Fibroblast of lung (primary cell): ENCODE results near the gene CADPS. TPM values are rescaled to one million over a fixed set of nuclear protein-coding genes. Genes with fewer than 3 reads are reported as not detected.

Experiments used
- DNase-seq, 2 donors: peaks; one replicate each; pipeline versions ENCODE4 v3.0.0 to v3.0.0-alpha.2; 2010; ENCODE audit warnings: low read depth in 2 of 2
- H2AFZ ChIP-seq: 2 replicates; pipeline ENCODE4 v1.5.1; 2012; ENCODE audit warnings: low read length, control low read depth, inconsistent platforms
- H3K27ac ChIP-seq: 2 replicates; pipeline ENCODE4 v1.5.1; 2011; ENCODE audit warnings: low read length, control low read depth; ENCODE audit not compliant: insufficient read depth
- H3K27me3 ChIP-seq: 2 replicates; pipeline ENCODE4 v1.5.1; 2011; ENCODE audit warnings: mild to moderate bottlenecking, low read length; ENCODE audit not compliant: control insufficient read depth, insufficient read depth
- H3K36me3 ChIP-seq: 2 replicates; pipeline ENCODE4 v1.5.1; 2011; ENCODE audit warnings: low read length; ENCODE audit not compliant: control insufficient read depth, insufficient read depth
- H3K4me1 ChIP-seq: 2 replicates; pipeline ENCODE4 v1.5.1; 2011; ENCODE audit warnings: low read length; ENCODE audit not compliant: control insufficient read depth, insufficient read depth; ENCODE audit errors: extremely low read depth
- H3K4me2 ChIP-seq: 2 replicates; pipeline ENCODE4 v1.5.1; 2011; ENCODE audit warnings: low read length, control low read depth; ENCODE audit not compliant: insufficient read depth; ENCODE audit errors: extremely low read depth
- H3K4me3 ChIP-seq, 4 experiments: fragments of 200-600 bp in 1 of 4; sonication (generic) in 1 of 4; replicated peaks in 1 of 4; 2 replicates each; pipeline ENCODE4 v1.5.1; 2011 to 2016; ENCODE audit warnings: low read length in 4 of 4, low read depth in 3 of 4, mild to moderate bottlenecking in 3 of 4, control low read depth in 2 of 4, inconsistent platforms in 1 of 4, mixed read lengths in 1 of 4; ENCODE audit not compliant: insufficient read depth in 1 of 4; ENCODE audit errors: control extremely low read depth in 1 of 4
- H3K79me2 ChIP-seq: 2 replicates; pipeline ENCODE4 v1.5.1; 2012; ENCODE audit warnings: mild to moderate bottlenecking, low read length, inconsistent platforms; ENCODE audit not compliant: control insufficient read depth, insufficient read depth
- H3K9ac ChIP-seq: 2 replicates; pipeline ENCODE4 v1.5.1; 2011; ENCODE audit warnings: mild to moderate bottlenecking, low read length, control low read depth; ENCODE audit not compliant: insufficient read depth
- H3K9me3 ChIP-seq: 2 replicates; pipeline ENCODE4 v1.5.1; 2012; ENCODE audit warnings: low read depth, low read length; ENCODE audit not compliant: control insufficient read depth, insufficient read depth
- H4K20me1 ChIP-seq: 2 replicates; pipeline ENCODE4 v1.5.1; 2011; ENCODE audit warnings: low read length; ENCODE audit not compliant: control insufficient read depth, insufficient read depth; ENCODE audit errors: extremely low read depth
- CTCF ChIP-seq, 2 donors: IDR thresholded peaks in 1 of 2; conservative IDR thresholded peaks in 1 of 2; 1 replicate in 1 of 2; 2 replicates in 1 of 2; pipeline ENCODE4 v1.5.1; 2011 to 2012; ENCODE audit warnings: low read length in 2 of 2, control low read depth in 1 of 2, inconsistent platforms in 1 of 2, low read depth in 1 of 2, mild to moderate bottlenecking in 1 of 2
- EZH2 ChIP-seq: IDR thresholded peaks from 2 replicates; pipeline ENCODE4 v1.5.1; 2012; ENCODE audit warnings: low read length, control low read depth, mild to moderate bottlenecking; ENCODE audit errors: missing control alignments
- polyA plus RNA-seq, 2 donors: library from polyadenylated mRNA; depleted of rRNA in 1 of 2; stranded (reverse) in 1 of 2; unstranded in 1 of 2; fragments of >200 nt; gene quantifications; 2 replicates each; pipeline ENCODE4 v1.2.1, GENCODE V29; 2011 to 2012; ENCODE audit warnings: missing spikeins in 1 of 2
- total RNA-seq: library from RNA; depleted of rRNA; stranded (reverse); fragments of >200 nt; gene quantifications from 2 replicates; pipeline ENCODE4 v1.2.1, GENCODE V29; 2014

The CADPS gene
- total and polyA plus RNA-seq, 2 donors (not counting 1 experiment from before 2014, with no cell fraction given), result 2.3 to 63.1 TPM

GRCh38 chr3:62732183-62732904 lies 142.9 kb downstream of the CADPS start:
- Histone ChIP-seq H3K27ac (no peak overlapping the region), H3K4me1 (no peaks in the 10 kb centered on the region), H4K20me1 (no peaks in the 10 kb centered on the region), H2AFZ (no peak overlapping the region), H3K4me2 (no peak overlapping the region), H3K9me3 (no peaks in the 10 kb centered on the region), H3K9ac (no peak overlapping the region), H3K27me3 (no peaks in the 10 kb centered on the region), H3K79me2 (no peaks in the 10 kb centered on the region), H3K4me3 (no peak overlapping the region), H3K36me3 (no peaks in the 10 kb centered on the region)
- DNase-seq, result no peak
- no peak for TF ChIP-seq EZH2

- Histone ChIP-seq H3K79me2 (no peaks in the 10 kb centered on the region), H3K4me3 (no peak overlapping the region), H3K27ac (no peak overlapping the region), H2AFZ (no peak overlapping the region), H3K4me2 (no peak overlapping the region), H3K9ac (no peak overlapping the region), H3K27me3 (no peaks in the 10 kb centered on the region), H4K20me1 (no peaks in the 10 kb centered on the region), H3K4me1 (no peaks in the 10 kb centered on the region), H3K9me3 (no peaks in the 10 kb centered on the region), H3K36me3 (no peaks in the 10 kb centered on the region)
- no peak for TF ChIP-seq EZH2
- no peak for TF ChIP-seq CTCF (conservative IDR thresholded peaks at IDR 0.05 in 1 of 2, IDR thresholded peaks at IDR 0.05 in 1 of 2; ENCODE audit: low read depth in 1 of 2, low read length in 2 of 2)
- DNase-seq, result no peak
These were observed 147.2 kb downstream of the CADPS start for GRCh38 chr3:62727981-62728380.

- H3K27ac ChIP-seq, result no peak overlapping the region
- H3K4me1 ChIP-seq, result no peaks in the 10 kb centered on the region
- no peaks in the 10 kb centered on the region for H3K27me3 ChIP-seq
- H3K9ac ChIP-seq, result no peak overlapping the region
- H3K79me2 ChIP-seq, result no peaks in the 10 kb centered on the region
- H3K36me3 ChIP-seq, result no peaks in the 10 kb centered on the region
- TF ChIP-seq CTCF (conservative IDR thresholded peaks at IDR 0.05 in 1 of 2, IDR thresholded peaks at IDR 0.05 in 1 of 2; ENCODE audit: low read depth in 1 of 2, low read length in 2 of 2) (no peak), EZH2 (no peak)
- no peak overlapping the region for H3K4me2 ChIP-seq
- H3K4me3 ChIP-seq, result no peak overlapping the region
- DNase-seq, result peak in 1 of 2 donors; percentile 86
- no peaks in the 10 kb centered on the region for H4K20me1 ChIP-seq
- no peak overlapping the region for H2AFZ ChIP-seq
- no peaks in the 10 kb centered on the region for H3K9me3 ChIP-seq
These were observed 147.7 kb downstream of the CADPS start for GRCh38 chr3:62727536-62727935.
